Endothelial cell of umbilical vein (primary cell): ENCODE results near the gene BTLA. TPM values are rescaled to one million over a fixed set of nuclear protein-coding genes. Genes with fewer than 3 reads are reported as not detected.

ENCODE experiments used
- BruUV-seq: library from RNA; stranded (reverse); fragments of 400-500 nt; replicated peaks from 2 replicates; lab custom pipeline; 2021; lab: Mats Ljungman, UMichigan
- CTCF ChIA-PET: fragments of 300-600, 350-600 bp; sonication (Branson Sonifier 250); formaldehyde crosslinking; loops from one replicate; lab custom pipeline; 2021; ENCODE audit warnings: antibody characterized with exemption, inconsistent platforms; lab: Charles Lee
- POLR2A ChIA-PET: fragments of 300-600, 350-600 bp; sonication (Branson Sonifier 250); formaldehyde crosslinking; loops from one replicate; lab custom pipeline; 2021; ENCODE audit warnings: antibody characterized with exemption, inconsistent platforms; lab: Charles Lee
- DNase-seq: peaks from one replicate; pipeline ENCODE4 v3.0.0-alpha.2; 2011; ENCODE audit warnings: low read depth, low spot score
- FAIRE-seq: peaks from 2 replicates; lab custom pipeline; 2011; peaks lifted over from hg19 to GRCh38; lab: Jason Lieb, UNC
- H2AFZ ChIP-seq: 2 replicates; pipeline ENCODE4 v1.6.0; 2012; ENCODE audit warnings: low read depth, low read length, control low read depth, inconsistent platforms
- H3K27ac ChIP-seq: 2 replicates; pipeline ENCODE4 v1.5.1; 2011; ENCODE audit warnings: low read depth, mild to moderate bottlenecking, control low read depth, low read length, moderate library complexity; ENCODE audit not compliant: insufficient read depth
- H3K27me3 ChIP-seq, 2 experiments: 2 replicates each; pipeline versions ENCODE4 v1.6.0 to v1.6.1; 2011; ENCODE audit warnings: low read length in 2 of 2, mixed read lengths in 1 of 2; ENCODE audit not compliant: control insufficient read depth in 2 of 2, insufficient read depth in 2 of 2
- H3K36me3 ChIP-seq, 2 experiments: 2 replicates in 1 of 2; 3 replicates in 1 of 2; pipeline ENCODE4 v1.5.1; 2011; ENCODE audit warnings: low read length in 2 of 2, mild to moderate bottlenecking in 1 of 2, moderate library complexity in 1 of 2; ENCODE audit not compliant: control insufficient read depth in 2 of 2, insufficient read depth in 2 of 2; ENCODE audit errors: extremely low read depth in 1 of 2
- H3K4me1 ChIP-seq: 3 replicates; pipeline ENCODE4 v1.5.1; 2011; ENCODE audit warnings: mild to moderate bottlenecking, low read length; ENCODE audit not compliant: control insufficient read depth, insufficient read depth; ENCODE audit errors: extremely low read depth
- H3K4me2 ChIP-seq: 2 replicates; pipeline ENCODE4 v1.6.1; 2011; ENCODE audit warnings: low read length, control low read depth, mixed read lengths; ENCODE audit not compliant: insufficient read depth
- H3K4me3 ChIP-seq, 3 experiments: fragments of 200-600 bp in 1 of 3; sonication (generic), shearing (Covaris generic) in 1 of 3; replicated peaks in 1 of 3; 2 replicates each; pipeline ENCODE4 v1.5.1; 2011 to 2016; ENCODE audit warnings: control low read depth in 3 of 3, low read length in 3 of 3, mild to moderate bottlenecking in 2 of 3, inconsistent platforms in 1 of 3, low read depth in 1 of 3, moderate library complexity in 1 of 3; ENCODE audit not compliant: insufficient read depth in 1 of 3
- H3K79me2 ChIP-seq: 2 replicates; pipeline ENCODE4 v1.6.0; 2012; ENCODE audit warnings: low read length, inconsistent platforms; ENCODE audit not compliant: control insufficient read depth, insufficient read depth
- H3K9ac ChIP-seq: replicated peaks from 2 replicates; pipeline ENCODE3; 2011; ENCODE audit warnings: low read length, control low read depth; ENCODE audit not compliant: insufficient read depth; ENCODE audit errors: extremely low read depth
- H3K9me1 ChIP-seq: replicated peaks from 3 replicates; pipeline ENCODE4 v1.6.0; 2011; ENCODE audit warnings: mild to moderate bottlenecking, low read length; ENCODE audit not compliant: control insufficient read depth, insufficient read depth; ENCODE audit errors: extremely low read depth
- H3K9me3 ChIP-seq: replicated peaks from 2 replicates; pipeline ENCODE4 v1.5.1; 2012; ENCODE audit warnings: low read length, inconsistent platforms; ENCODE audit not compliant: control insufficient read depth, insufficient read depth
- H4K20me1 ChIP-seq: replicated peaks from 2 replicates; pipeline ENCODE3; 2011; ENCODE audit warnings: mild to moderate bottlenecking, low read length; ENCODE audit not compliant: control insufficient read depth, insufficient read depth; ENCODE audit errors: extremely low read depth
- CTCF ChIP-seq, 2 donors: IDR thresholded peaks; 1 replicate in 1 of 2; 2 replicates in 1 of 2; pipeline ENCODE4 v1.5.1; 2011; ENCODE audit warnings: low read length in 2 of 2, mild to moderate bottlenecking in 2 of 2, moderate library complexity in 2 of 2, control low read depth in 1 of 2, inconsistent platforms in 1 of 2, low read depth in 1 of 2; ENCODE audit not compliant: insufficient read depth in 1 of 2; ENCODE audit errors: extremely low read depth in 1 of 2
- GATA2 ChIP-seq: IDR thresholded peaks from 2 replicates; pipeline ENCODE4 v1.7.0; 2011; ENCODE audit warnings: low read depth, mild to moderate bottlenecking, moderate library complexity, mixed read lengths, low read length; ENCODE audit not compliant: insufficient read length, insufficient read depth
- POLR2A ChIP-seq: IDR thresholded peaks from 2 replicates; pipeline ENCODE4 v1.6.1; 2012; ENCODE audit warnings: low read depth, mild to moderate bottlenecking, control low read depth, low read length
- dilution Hi-C: fragments of 300-500 bp; cut with MboI; formaldehyde crosslinking; loops from one replicate; pipeline ENCODE4 v1.15.0; 2019; ENCODE audit warnings: low sequenced_read_pairs; ENCODE audit not compliant: extremely low pct_ligation_motif_present
- intact Hi-C: fragments of 100-400 bp; cut with micrococcal nuclease; formaldehyde crosslinking; loops from one replicate; pipeline ENCODE4 v1.10.0; 2022
- polyA plus RNA-seq, 4 experiments: library from polyadenylated mRNA; depleted of rRNA in 3 of 4; stranded (reverse) in 3 of 4; unstranded in 1 of 4; fragments of >200 nt; gene quantifications; 2 replicates each; pipeline versions ENCODE4 v1.2.1 to v1.2.3, GENCODE V29; 2011 to 2012; ENCODE audit warnings: missing spikeins in 1 of 4
- total RNA-seq: library from RNA; stranded (reverse); gene quantifications from 2 replicates; pipeline ENCODE4 v1.2.3, GENCODE V29; 2021

Gene BTLA
- total and polyA plus RNA-seq, 2 donors (not counting 3 experiments of a cell fraction or from before 2014, with no cell fraction given), result not detected

- POLR2A ChIA-PET, result no interaction called here
- Histone ChIP-seq H4K20me1 (no peaks in the 10 kb centered on the region), H3K4me2 (no peak overlapping the region), H3K9ac (no peak overlapping the region), H3K36me3 (no peaks in the 10 kb centered on the region), H3K9me1 (no peaks in the 10 kb centered on the region), H3K4me1 (no peaks in the 10 kb centered on the region), H3K4me3 (no peak overlapping the region), H3K27ac (no peak overlapping the region), H3K9me3 (no peaks in the 10 kb centered on the region), H3K27me3 (no peaks in the 10 kb centered on the region), H2AFZ (no peak overlapping the region), H3K79me2 (no peaks in the 10 kb centered on the region)
- no TSS peak for BruUV-seq
- FAIRE-seq (no peak), DNase-seq (peak; percentile 22)
- intact Hi-C loops, result no loop called here
- CTCF ChIA-PET, result interaction anchor here (1.5 kb wide), 1 partner anchor 165 kb away, joined by 3 read pairs; no protein-coding TSS in a partner anchor
- TF ChIP-seq GATA2, result no peak
- dilution Hi-C loops, result no loop called here
These were observed 12.3 kb downstream of the BTLA start for GRCh38 chr3:112486811-112487505.

- H3K4me3 ChIP-seq, result no peak overlapping the region
- H3K9me3 ChIP-seq, result no peaks in the 10 kb centered on the region
- H3K79me2 ChIP-seq, result no peaks in the 10 kb centered on the region
- no peak overlapping the region for H3K9ac ChIP-seq
- DNase-seq, result no peak
- dilution Hi-C loops, result no loop called here
- H2AFZ ChIP-seq, result no peak overlapping the region
- TF ChIP-seq CTCF (IDR thresholded peaks at IDR 0.05; ENCODE audit: extremely low read depth in 1 of 2, insufficient read depth in 1 of 2, low read depth in 1 of 2, low read length in 2 of 2) (no peak), POLR2A (no peak)
- H3K9me1 ChIP-seq, result no peaks in the 10 kb centered on the region
- no peaks in the 10 kb centered on the region for H4K20me1 ChIP-seq
- no peak overlapping the region for H3K4me2 ChIP-seq
- no peaks in the 10 kb centered on the region for H3K4me1 ChIP-seq
- intact Hi-C loops, result no loop called here
- ChIA-PET CTCF (no interaction called here), POLR2A (no interaction called here)
- H3K27me3 ChIP-seq, result no peaks in the 10 kb centered on the region
- no TSS peak for BruUV-seq
- no peak for FAIRE-seq
- H3K27ac ChIP-seq, result no peak overlapping the region
- no peaks in the 10 kb centered on the region for H3K36me3 ChIP-seq
These were observed 14.9 kb downstream of the BTLA start for GRCh38 chr3:112484352-112484751.
